GM19397 (cell line): ENCODE results near the gene SDK1.

Experiments
- ATAC-seq: cut with Tn5 transposase; IDR thresholded peaks from one replicate; pipeline ENCODE4 v1.9.1; 2021; ENCODE audit warnings: mild to moderate bottlenecking, moderate library complexity; ENCODE audit not compliant: unreplicated experiment

The SDK1 gene

GRCh38 chr7:3282457-3282856 is 18.6 kb upstream of the SDK1 start:
- ATAC-seq: no peak

GRCh38 chr7:3283130-3283704 is 17.8 kb upstream of the SDK1 start:
- no peak for ATAC-seq

- ATAC-seq: no peak
Observed at GRCh38 chr7:3285652-3286051, 15.4 kb upstream of the SDK1 start.

GRCh38 chr7:3289996-3290395 is 11.1 kb upstream of the SDK1 start:
- no peak for ATAC-seq

GRCh38 chr7:3292694-3293093 is 8.4 kb upstream of the SDK1 start:
- no peak for ATAC-seq

GRCh38 chr7:3294432-3295100 is 6.5 kb upstream of the SDK1 start:
- ATAC-seq: no peak

- no peak for ATAC-seq
Observed at GRCh38 chr7:3297105-3297819, 3.8 kb upstream of the SDK1 start.

- no peak for ATAC-seq
Observed at GRCh38 chr7:3300221-3300650, 816 bp upstream of the SDK1 start.

- ATAC-seq: peak; percentile 23
Observed at GRCh38 chr7:3301449-3301731, 338 bp downstream of the SDK1 start.

- ATAC-seq: no peak
Observed at GRCh38 chr7:3301831-3302618, 973 bp downstream of the SDK1 start.

- ATAC-seq: no peak
Observed at GRCh38 chr7:3302681-3303320, 1.7 kb downstream of the SDK1 start.

GRCh38 chr7:3304131-3304530 is 3.1 kb downstream of the SDK1 start:
- no peak for ATAC-seq

GRCh38 chr7:3307435-3307834 is 6.4 kb downstream of the SDK1 start:
- ATAC-seq: no peak

- ATAC-seq: no peak
Observed at GRCh38 chr7:3309140-3309539, 8.1 kb downstream of the SDK1 start.

- ATAC-seq: no peak
Observed at GRCh38 chr7:3309956-3310355, 8.9 kb downstream of the SDK1 start.

- no peak for ATAC-seq
Observed at GRCh38 chr7:3310884-3311283, 9.8 kb downstream of the SDK1 start.

GRCh38 chr7:3312583-3312982 is 11.5 kb downstream of the SDK1 start:
- ATAC-seq: no peak

- ATAC-seq: no peak
Observed at GRCh38 chr7:3318874-3319273, 17.8 kb downstream of the SDK1 start.

GRCh38 chr7:3321206-3321605 is 20.2 kb downstream of the SDK1 start:
- ATAC-seq: no peak

- ATAC-seq: no peak
Observed at GRCh38 chr7:3321745-3322144, 20.7 kb downstream of the SDK1 start.

- no peak for ATAC-seq
Observed at GRCh38 chr7:3326246-3326645, 25.2 kb downstream of the SDK1 start.
